ENCODE data around the gene ATP5MK. TPM values are rescaled to one million over a fixed set of nuclear protein-coding genes. Genes with fewer than 3 reads are reported as not detected.

The ATP5MK gene
- polyA plus RNA-seq, 1 of the 3 experiments (the other 2 are of a cell fraction), result 408 TPM

DNA sequence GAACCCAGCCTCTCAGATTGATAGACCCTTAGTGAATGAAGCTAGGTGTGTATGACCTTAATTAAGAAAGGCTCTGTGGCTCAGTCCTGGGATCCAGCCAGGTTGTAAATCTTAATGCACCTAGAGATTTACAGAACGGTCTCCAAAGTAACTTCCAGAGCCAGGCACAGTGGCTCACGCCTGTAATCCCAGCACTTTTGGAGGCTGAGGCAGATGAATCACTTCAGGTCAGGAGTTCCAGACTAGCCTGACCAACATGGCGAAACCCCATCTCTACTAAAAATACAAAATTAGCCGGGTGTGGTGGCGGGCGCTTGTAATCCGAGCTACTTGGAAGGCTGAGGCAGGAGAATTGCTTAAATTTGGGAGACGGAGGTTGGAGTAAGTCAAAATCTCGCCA, 31.6 kb upstream of the ATP5MK start (continued):
- no peak for TF ChIP-seq USF2 (IDR thresholded peaks at IDR 0.05; ENCODE audit: borderline replicate concordance, low read depth, low read length)
- no peak for TF ChIP-seq FOXJ3 (CRISPR knock-in tag; IDR thresholded peaks at IDR 0.05)
- TF ChIP-seq TAF1 (IDR thresholded peaks at IDR 0.05; ENCODE audit: borderline replicate concordance, low read depth, low read length), result no peak

GRCh38 chr10:103423748-103424147, 27.5 kb upstream of the ATP5MK start:
- CTCF ChIA-PET, result interaction anchor here (0.8 to 2.0 kb wide), 7 partner anchors 9 to 140 kb away, joined by 3 to 7 read pairs (median 3); partner anchors contain the start of genes ATP5MK and PDCD11
- POLR2A ChIA-PET, result no interaction called here
- no peaks in the 10 kb centered on the region for H3K4me1 ChIP-seq (ENCODE audit: control insufficient read depth in 1 of 2, insufficient read depth in 2 of 2, low read depth in 1 of 2, low read length in 1 of 2)

DNA sequence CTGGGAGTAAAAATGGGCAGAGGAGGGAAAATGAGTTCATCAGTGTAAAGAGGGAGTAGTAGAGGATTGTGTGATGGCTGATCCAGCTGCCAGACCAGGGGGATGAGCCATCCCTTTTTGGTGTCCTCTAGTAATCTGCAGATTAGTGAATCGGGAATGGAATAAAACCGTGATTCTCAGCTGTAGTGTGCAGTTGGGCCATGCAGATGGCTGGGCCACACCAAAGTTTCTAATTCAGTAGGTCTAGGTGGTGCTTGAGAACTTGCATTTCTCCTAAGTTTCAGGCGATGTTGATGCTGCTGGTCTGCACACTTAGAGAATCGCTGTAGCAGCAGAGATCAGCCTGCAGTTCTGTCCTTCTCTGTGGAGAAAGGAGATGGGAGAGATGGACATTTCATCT, 22.8 kb upstream of the ATP5MK start:
- H3K4me1 ChIP-seq (ENCODE audit: control insufficient read depth in 1 of 2, insufficient read depth in 2 of 2, low read depth in 1 of 2, low read length in 1 of 2), result no peaks in the 10 kb centered on the region
- TF ChIP-seq RCOR1 (IDR thresholded peaks at IDR 0.05; ENCODE audit: low read length) (no peak), NRF1 (IDR thresholded peaks at IDR 0.05; ENCODE audit: low read depth, low read length) (no peak), FOXM1 (IDR thresholded peaks at IDR 0.05; ENCODE audit: low read depth) (no peak)
- no peaks in the 10 kb centered on the region for H3K9me2 ChIP-seq
- POLR2A ChIA-PET, result interaction anchor here (0.6 kb wide), 1 partner anchor 26 kb away, joined by 3 read pairs; no protein-coding TSS in a partner anchor
- H3K27ac ChIP-seq (ENCODE audit: low read depth in 2 of 2, low read length in 1 of 2), result no peak overlapping the region
- H3K27me3 ChIP-seq (ENCODE audit: insufficient read depth), result no peaks in the 10 kb centered on the region
- H2AFZ ChIP-seq (ENCODE audit: low read depth), result no peak overlapping the region
- no peak overlapping the region for H3K4me3 ChIP-seq (ENCODE audit: low read depth in 2 of 2, low read length in 1 of 2)
- no peak for DNase-seq
- no peak overlapping the region for H3K9ac ChIP-seq
- H4K20me1 ChIP-seq (ENCODE audit: insufficient read depth), result 0 out of 2 replicates have a peak, but pooled peaks cover 4% of the 10 kb centered on the region
- CTCF ChIA-PET, result interaction anchor here (1.0 to 7.1 kb wide), 5 partner anchors 23 to 173 kb away, joined by 3 to 83 read pairs (median 10); partner anchors contain the start of gene ATP5MK
- WGBS (ENCODE audit: low lambda C conversion rate), result 93% methylated on average over 4 of the region's 4 CpGs
- no peaks in the 10 kb centered on the region; the same call in 1 of the 2 replicates for H3K79me2 ChIP-seq (ENCODE audit: insufficient read depth)
- peaks cover 71 to 89% of the 10 kb centered on the region in 2 experiments for H3K36me3 ChIP-seq (replicated peaks in 1 of 2; ENCODE audit: control insufficient read depth in 1 of 2, insufficient read depth in 2 of 2, low read length in 1 of 2)
- H3K4me2 ChIP-seq, result no peak overlapping the region
- H3F3A ChIP-seq (replicated peaks; ENCODE audit: insufficient read depth), result peaks cover 3% of the 10 kb centered on the region
- no peaks in the 10 kb centered on the region for H3K9me3 ChIP-seq

More at GRCh38 chr10:103423748-103424147, 27.5 kb upstream of the ATP5MK start:
- 100% methylated on average over 5 of the region's 5 CpGs for WGBS (ENCODE audit: low lambda C conversion rate)
- no peaks in the 10 kb centered on the region for H3K9me3 ChIP-seq
- no peak for DNase-seq
- H3K9me2 ChIP-seq, result no peaks in the 10 kb centered on the region
- H2AFZ ChIP-seq (ENCODE audit: low read depth), result no peak overlapping the region
- no peak overlapping the region for H3K9ac ChIP-seq
- no peak overlapping the region for H3K4me3 ChIP-seq (ENCODE audit: low read depth in 2 of 2, low read length in 1 of 2)
- no peak for TF ChIP-seq EP300 (IDR thresholded peaks at IDR 0.05; ENCODE audit: borderline replicate concordance in 1 of 2, low read depth in 1 of 2, low read length in 1 of 2)
- no peak for TF ChIP-seq RFX5 (IDR thresholded peaks at IDR 0.05; ENCODE audit: low read length)
- no peak for TF ChIP-seq GABPA (IDR thresholded peaks at IDR 0.05; ENCODE audit: low read depth)
- no peak for TF ChIP-seq MXI1 (IDR thresholded peaks at IDR 0.05; ENCODE audit: low read depth, low read length)
- TF ChIP-seq FOXM1 (IDR thresholded peaks at IDR 0.05; ENCODE audit: low read depth), result no peak
- H3F3A ChIP-seq (replicated peaks; ENCODE audit: insufficient read depth), result no peaks in the 10 kb centered on the region
- H3K4me2 ChIP-seq, result no peak overlapping the region
- no peaks in the 10 kb centered on the region for H3K27me3 ChIP-seq (ENCODE audit: insufficient read depth)
- no peaks in the 10 kb centered on the region for H4K20me1 ChIP-seq (ENCODE audit: insufficient read depth)
- H3K27ac ChIP-seq (ENCODE audit: low read depth in 2 of 2, low read length in 1 of 2), result no peak overlapping the region
- peaks cover 69 to 80% of the 10 kb centered on the region in 2 experiments for H3K36me3 ChIP-seq (replicated peaks in 1 of 2; ENCODE audit: control insufficient read depth in 1 of 2, insufficient read depth in 2 of 2, low read length in 1 of 2)
- no peaks in the 10 kb centered on the region; the same call in 1 of the 2 replicates for H3K79me2 ChIP-seq (ENCODE audit: insufficient read depth)
